ENCODE data around the gene CCL21.

DNA sequence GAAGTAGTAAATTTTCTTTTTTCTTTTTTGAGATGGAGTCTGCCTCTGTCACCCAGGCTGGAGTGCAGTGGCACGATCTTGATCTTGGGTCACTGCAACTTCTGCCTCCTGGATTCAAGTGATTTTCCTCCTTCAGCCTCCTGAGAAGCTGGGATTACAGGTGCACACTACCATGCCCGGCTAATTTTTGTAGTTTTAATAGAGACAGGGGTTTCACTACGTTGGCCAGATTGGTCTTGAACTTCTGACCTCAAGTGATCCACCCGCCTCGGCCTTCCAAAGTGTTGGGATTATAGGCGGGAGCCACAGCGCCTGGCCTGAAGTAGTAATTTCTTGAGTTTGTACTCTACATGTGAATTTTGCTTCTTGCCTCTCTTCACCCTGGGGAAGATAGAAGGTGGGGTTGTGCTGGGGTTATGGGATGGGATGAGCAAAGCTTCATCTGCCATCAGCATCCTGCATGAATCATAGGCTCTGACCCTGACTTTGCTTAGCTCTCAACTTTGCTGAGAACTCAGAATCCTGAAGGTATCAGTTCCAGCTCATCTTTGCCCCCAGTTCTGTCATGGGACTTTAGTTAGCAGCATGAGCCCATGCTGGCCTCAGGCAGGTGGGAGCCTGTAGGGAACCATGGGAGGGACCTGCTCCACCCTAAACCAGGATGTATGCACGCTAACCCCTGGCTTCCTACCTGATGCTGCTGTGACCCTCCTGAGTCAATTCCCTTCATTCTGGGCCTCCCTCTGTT, 9.3 kb upstream of the CCL21 start:
- TF ChIP-seq, protein P1, sequence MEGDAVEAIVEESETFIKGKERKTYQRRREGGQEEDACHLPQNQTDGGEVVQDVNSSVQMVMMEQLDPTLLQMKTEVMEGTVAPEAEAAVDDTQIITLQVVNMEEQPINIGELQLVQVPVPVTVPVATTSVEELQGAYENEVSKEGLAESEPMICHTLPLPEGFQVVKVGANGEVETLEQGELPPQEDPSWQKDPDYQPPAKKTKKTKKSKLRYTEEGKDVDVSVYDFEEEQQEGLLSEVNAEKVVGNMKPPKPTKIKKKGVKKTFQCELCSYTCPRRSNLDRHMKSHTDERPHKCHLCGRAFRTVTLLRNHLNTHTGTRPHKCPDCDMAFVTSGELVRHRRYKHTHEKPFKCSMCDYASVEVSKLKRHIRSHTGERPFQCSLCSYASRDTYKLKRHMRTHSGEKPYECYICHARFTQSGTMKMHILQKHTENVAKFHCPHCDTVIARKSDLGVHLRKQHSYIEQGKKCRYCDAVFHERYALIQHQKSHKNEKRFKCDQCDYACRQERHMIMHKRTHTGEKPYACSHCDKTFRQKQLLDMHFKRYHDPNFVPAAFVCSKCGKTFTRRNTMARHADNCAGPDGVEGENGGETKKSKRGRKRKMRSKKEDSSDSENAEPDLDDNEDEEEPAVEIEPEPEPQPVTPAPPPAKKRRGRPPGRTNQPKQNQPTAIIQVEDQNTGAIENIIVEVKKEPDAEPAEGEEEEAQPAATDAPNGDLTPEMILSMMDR (IDR thresholded peaks at IDR 0.05; ENCODE audit: low read length) = no peak
- no peak for TF ChIP-seq EZH2 (IDR thresholded peaks at IDR 0.05; ENCODE audit: borderline replicate concordance, low read length)

Measured in OCI-LY1 (cell line).